HS-5 (cell line): ENCODE data around the gene ST3GAL4.

ENCODE experiments used
- DNase-seq: peaks from one replicate; pipeline ENCODE4 v3.0.0-alpha.2; 2012; ENCODE audit warnings: low read depth

ST3GAL4 gene

GRCh38 chr11:126426106-126426505 is 70.6 kb downstream of the ST3GAL4 start:
- no peak for DNase-seq

GRCh38 chr11:126426820-126427749 is 71.6 kb downstream of the ST3GAL4 start:
- no peak for DNase-seq

- DNase-seq = no peak
These were observed 75.3 kb downstream of the ST3GAL4 start for GRCh38 chr11:126430581-126431335.

DNA sequence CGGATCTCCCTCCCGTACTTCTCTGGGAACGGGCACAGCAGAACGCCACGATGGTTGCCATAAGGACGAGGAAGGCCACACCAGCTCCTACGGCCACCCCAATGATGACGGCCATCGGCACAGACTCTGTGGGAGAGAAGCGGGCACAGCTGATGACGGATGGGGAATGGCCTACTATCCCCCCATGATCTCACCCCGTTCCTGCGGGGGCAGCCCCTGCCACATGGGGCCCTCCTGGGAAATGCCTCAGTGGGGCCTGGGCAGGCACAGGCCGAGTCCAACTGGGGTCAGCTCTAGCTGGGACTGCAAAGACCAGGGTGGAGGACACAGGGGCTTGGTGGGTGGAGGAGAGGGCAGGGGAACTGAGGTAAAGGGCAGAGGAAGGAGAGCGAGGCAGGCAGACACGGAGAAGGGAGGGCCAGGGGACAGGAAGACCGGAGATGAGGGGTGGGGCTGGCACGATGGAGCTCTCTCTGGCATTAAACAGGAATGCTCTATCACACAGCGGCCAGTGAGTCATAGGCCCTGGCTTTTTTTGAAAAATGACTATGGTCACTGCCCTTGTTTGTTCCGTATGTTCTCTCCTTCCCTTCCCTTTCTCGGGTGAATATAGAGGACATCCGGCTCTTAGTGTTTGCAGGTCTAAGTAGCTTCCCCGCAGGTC is 76.0 kb downstream of the ST3GAL4 start:
- peak; percentile 64 for DNase-seq

DNA sequence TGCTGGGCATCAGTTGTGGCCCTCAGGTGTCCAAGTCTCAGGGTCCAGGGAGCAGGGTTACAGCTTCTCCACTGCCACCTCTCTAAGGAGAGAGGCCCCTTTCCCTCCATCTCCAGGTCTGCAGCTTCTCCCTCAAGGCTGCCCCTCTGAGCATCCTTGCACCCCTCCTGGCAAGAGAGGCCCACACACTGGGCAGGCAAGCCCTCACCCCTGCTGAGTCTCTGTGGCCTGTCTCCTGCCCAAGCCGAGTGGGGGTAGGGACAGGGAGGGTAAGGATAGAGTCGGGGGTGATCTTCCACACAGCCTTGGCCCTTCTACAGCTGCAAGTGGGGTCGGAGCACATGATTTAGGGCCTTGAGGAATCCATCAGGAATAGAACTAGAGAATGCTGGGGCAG is 76.6 kb downstream of the ST3GAL4 start:
- DNase-seq = no peak

- no peak for DNase-seq
These were observed 77.0 kb downstream of the ST3GAL4 start for GRCh38 chr11:126432525-126432924.

DNA sequence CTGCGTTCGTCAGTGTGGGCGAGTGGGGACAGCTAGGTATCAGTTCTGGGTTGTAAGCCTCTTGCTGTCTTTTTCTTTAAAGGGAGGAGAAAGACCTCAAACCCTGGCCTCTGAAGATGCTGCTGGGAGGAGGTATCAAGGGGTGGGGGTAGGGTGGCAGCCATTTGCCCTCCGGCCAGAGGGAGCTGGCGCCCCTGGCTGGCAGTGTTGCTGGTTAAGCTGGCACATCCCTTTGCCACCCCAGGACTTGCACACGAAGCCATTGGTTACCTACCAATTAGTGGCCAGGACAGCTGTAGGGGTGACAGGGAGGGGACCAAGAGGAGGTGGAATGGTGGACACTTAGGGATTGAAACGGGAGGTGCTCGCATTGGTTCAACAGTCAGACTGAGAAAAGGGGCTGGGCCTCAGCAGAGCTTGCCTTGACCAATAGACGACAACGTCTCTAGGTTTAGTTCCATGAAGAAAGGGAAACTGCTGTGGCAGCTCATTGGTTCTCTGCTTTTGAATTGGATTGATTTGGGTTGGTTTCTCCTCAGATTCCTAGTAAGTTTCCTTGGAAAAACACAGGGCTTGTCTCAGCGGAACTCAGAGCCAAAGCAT is 77.9 kb downstream of the ST3GAL4 start:
- no peak for DNase-seq

DNA sequence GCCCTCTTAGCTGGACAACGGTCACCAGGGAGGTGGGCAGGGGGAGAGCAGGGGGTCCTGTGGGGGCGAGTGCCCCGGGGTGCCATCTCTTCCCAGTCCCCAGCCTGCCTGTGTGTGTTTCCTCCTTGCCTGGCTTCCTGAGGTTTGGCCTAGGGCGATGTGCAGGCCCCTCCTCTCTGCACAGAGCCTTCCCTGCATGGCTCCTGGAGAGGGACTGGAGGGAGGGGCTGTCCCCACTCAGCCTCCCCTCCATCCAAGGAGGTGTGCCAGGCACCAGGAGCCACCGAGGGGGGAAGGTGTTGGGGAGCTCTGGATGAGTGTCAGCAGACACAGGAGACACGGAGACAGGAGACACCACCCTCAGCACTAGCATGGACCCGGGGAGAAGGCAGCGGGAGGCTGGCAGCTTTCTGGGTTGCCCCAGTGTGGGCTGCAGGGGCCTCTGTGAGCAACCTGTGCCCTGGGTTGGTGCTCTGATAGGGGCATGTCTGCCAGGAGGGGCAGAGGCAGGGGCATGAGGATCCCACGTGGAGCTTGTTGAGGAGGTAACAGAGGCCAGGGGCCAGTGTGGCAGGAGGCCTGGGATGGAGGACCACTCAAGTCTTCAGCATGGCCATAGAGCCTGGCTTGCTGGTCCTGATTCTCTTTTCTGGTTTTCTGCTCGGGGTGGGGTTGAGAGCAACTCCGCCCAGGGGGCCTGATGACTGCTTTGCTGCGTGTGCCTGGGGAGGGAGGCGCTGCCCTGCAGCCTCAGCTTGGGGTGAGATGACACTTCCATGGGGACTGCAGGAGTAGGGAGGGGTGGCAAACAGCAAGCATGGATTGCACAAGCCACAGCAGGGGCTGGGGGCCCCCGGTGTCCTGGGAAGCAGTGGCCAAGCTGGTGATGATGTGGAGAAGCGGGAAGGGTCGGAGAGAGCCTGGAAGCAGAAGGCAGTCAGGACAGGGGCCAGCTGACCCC is 78.8 kb downstream of the ST3GAL4 start:
- DNase-seq = no peak

GRCh38 chr11:126434950-126435335 is 79.5 kb downstream of the ST3GAL4 start:
- DNase-seq = no peak

- no peak for DNase-seq
These were observed 80.8 kb downstream of the ST3GAL4 start for GRCh38 chr11:126436209-126436755.

GRCh38 chr11:126437731-126438130 is 82.2 kb downstream of the ST3GAL4 start:
- DNase-seq = no peak

GRCh38 chr11:126438272-126438671 is 82.8 kb downstream of the ST3GAL4 start:
- no peak for DNase-seq

DNA sequence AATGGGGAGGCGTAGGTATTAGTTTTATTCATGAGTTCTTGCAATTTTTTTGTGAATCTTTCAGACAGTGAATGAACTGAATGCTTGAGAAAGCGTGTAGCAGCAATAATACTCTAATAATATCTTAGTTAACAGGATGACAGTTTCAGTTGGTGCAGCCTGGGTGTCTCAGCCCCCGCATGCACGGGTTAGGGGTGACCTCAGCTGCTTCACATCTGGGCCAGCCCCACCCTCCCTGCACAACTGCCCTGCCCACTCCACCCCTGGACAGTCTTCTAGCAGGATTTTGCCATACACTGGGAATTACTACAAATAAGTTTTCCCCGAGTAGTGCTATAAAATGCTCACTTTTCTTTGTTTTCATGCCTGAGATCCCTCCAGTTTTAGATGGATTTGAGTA is 83.2 kb downstream of the ST3GAL4 start:
- no peak for DNase-seq

GRCh38 chr11:126440276-126440675 is 84.8 kb downstream of the ST3GAL4 start:
- no peak for DNase-seq

GRCh38 chr11:126440792-126441514 is 85.5 kb downstream of the ST3GAL4 start:
- DNase-seq = no peak

- DNase-seq = no peak
These were observed 87.6 kb downstream of the ST3GAL4 start for GRCh38 chr11:126443120-126443519.

- DNase-seq = no peak
These were observed 88.6 kb downstream of the ST3GAL4 start for GRCh38 chr11:126444072-126444471.

DNA sequence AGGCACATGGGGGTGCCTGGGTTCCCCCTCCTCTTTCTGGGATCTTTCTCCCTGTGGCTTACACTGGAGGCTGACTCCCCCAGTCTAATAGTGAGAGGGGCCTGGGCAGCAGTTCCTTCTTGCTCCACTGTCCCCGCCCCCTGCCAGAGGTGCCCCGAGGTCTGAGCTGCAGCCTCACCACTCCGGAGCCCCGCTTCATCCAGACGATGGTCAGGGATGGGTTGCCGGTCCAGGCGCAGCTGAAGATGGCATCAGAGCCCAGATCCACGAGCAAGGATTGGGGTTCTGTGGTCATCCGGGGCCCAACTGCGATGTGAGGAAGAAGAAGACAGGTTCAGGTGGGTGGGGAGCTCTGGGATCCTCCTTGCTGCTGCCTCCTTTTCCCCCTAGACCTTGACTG is 91.1 kb downstream of the ST3GAL4 start:
- DNase-seq = no peak

GRCh38 chr11:126450198-126450597 is 94.7 kb downstream of the ST3GAL4 start:
- DNase-seq = no peak

DNA sequence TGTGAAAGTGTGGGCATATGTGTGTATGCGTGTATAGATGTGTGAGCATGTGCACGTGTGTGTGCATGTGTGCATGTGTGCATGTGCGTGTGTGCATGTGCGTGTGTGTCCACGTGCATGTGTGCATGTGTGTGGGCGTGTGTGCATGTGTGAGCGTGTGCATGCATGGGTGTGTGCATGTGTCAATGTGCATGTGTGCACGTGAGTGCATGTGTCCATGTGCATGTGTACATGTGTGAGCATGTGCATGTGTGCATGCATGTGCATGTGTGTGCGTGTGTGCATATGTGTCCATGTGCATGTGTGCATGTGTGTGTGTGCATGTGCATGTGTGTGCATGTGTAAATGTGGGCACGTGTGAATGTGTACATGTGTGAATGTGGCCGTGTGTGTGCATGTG is 95.3 kb downstream of the ST3GAL4 start:
- DNase-seq = no peak
